Left cardiac atrium (tissue), 4 donors: ENCODE measurements around the gene SNX17. TPM values are rescaled to one million over a fixed set of nuclear protein-coding genes. Genes with fewer than 3 reads are reported as not detected.
"Not testable (repeated sequence)": the region's sequence is repeated elsewhere in the genome, so short reads cannot be mapped to it uniquely, and the experiment has no call there.

Experiments used
- ATAC-seq, 2 donors: fragments of 200-7000 bp; cut with Tn5 transposase; one replicate each; pipeline ENCODE4 v1.9.1; 2020; ENCODE audit warnings: mild to moderate bottlenecking in 2 of 2, moderate library complexity in 2 of 2
- DNase-seq: peaks from one replicate; pipeline ENCODE4 v3.0.0-alpha.2; 2020
- intact Hi-C, 2 donors: fragments of 100-400 bp; cut with DNase I; formaldehyde crosslinking; loops; one replicate each; pipeline versions ENCODE4 v1.14.1 to v1.15.1; 2022 to 2023
- total RNA-seq, 2 donors: library from RNA; stranded (reverse); fragmentation: NEBNext Ultra II Directional; extraction: Animal tissue kit (Norgen Biotek cat#: 25700); gene quantifications; one replicate each; pipeline ENCODE4 v1.2.1, GENCODE V29; 2021
- donor health status: DM: no; HTN: yes; CAD: no.
- donor health status: DM: no; HTN: yes; CAD: no; lungs with severe emphysema.
- donor health status: DM: yes; HTN: yes; CAD: no.
- donor health status: Dilated cardiomyopathy.

The SNX17 gene
- total RNA-seq, 2 donors from 2014 or later: 61.4 to 74.3 TPM

GRCh38 chr2:27380626-27381545 is 10.5 kb downstream of the SNX17 start, which contains the start of gene ZNF513:
Gene ZNF513 (minus strand): TSS chr2:27380734. CDS start chr2:27380526, 208 bp downstream.
- intact Hi-C loops: no loop called here
- DNase-seq: peak; percentile 98
- peak; percentile 91 to 95 for ATAC-seq

- DNase-seq (no peak), ATAC-seq (no peak)
- intact Hi-C loops: no loop called here
These were observed 11.3 kb downstream of the SNX17 start for GRCh38 chr2:27381577-27382181.

GRCh38 chr2:27390822-27391679 is 20.6 kb downstream of the SNX17 start:
- intact Hi-C loops: no loop called here
- DNase-seq (no peak), ATAC-seq (no peak)

- DNase-seq (no peak), ATAC-seq (no peak)
- intact Hi-C loops: no loop called here
These were observed 22.8 kb downstream of the SNX17 start for GRCh38 chr2:27393225-27393624.

- DNase-seq (no peak), ATAC-seq (no peak)
- intact Hi-C loops: no loop called here
These were observed 28.5 kb downstream of the SNX17 start for GRCh38 chr2:27398962-27399361.

- intact Hi-C loops: no loop called here
These were observed 30.1 kb downstream of the SNX17 start for GRCh38 chr2:27400348-27401135.

GRCh38 chr2:27407798-27408491 is 37.5 kb downstream of the SNX17 start:
- ATAC-seq: no peak
- DNase-seq: no peak
- intact Hi-C loops: no loop called here

More at GRCh38 chr2:27400348-27401135, 30.1 kb downstream of the SNX17 start:
- DNase-seq (no peak), ATAC-seq (no peak)

GRCh38 chr2:27408601-27409320 is 38.3 kb downstream of the SNX17 start:
- ATAC-seq (peak; percentile 50 to 65), DNase-seq (peak; percentile 33)
- intact Hi-C loops: no loop called here

- intact Hi-C loops: no loop called here
- ATAC-seq (peak; percentile 99), DNase-seq (peak; percentile 96)
These were observed 39.1 kb downstream of the SNX17 start, which contains the start of gene PPM1G for GRCh38 chr2:27409321-27410073. Gene PPM1G (minus strand): TSS chr2:27409591. CDS start chr2:27409422, 169 bp downstream.

- ATAC-seq (no peak), DNase-seq (no peak)
- intact Hi-C loops: no loop called here
These were observed 42.2 kb downstream of the SNX17 start for GRCh38 chr2:27412419-27413152.

GRCh38 chr2:27416151-27416550 is 45.7 kb downstream of the SNX17 start:
- no peak for DNase-seq
- intact Hi-C loops: no loop called here
- no peak for ATAC-seq

GRCh38 chr2:27420996-27421395 is 50.6 kb downstream of the SNX17 start:
- intact Hi-C loops: no loop called here
- DNase-seq (no peak), ATAC-seq (no peak)

GRCh38 chr2:27421660-27422250 is 51.3 kb downstream of the SNX17 start:
- intact Hi-C loops: no loop called here
- ATAC-seq (no peak), DNase-seq (no peak)

GRCh38 chr2:27422958-27423357 is 52.5 kb downstream of the SNX17 start:
- ATAC-seq: no peak
- DNase-seq: no peak
- intact Hi-C loops: no loop called here

- intact Hi-C loops, ATAC-seq, DNase-seq: not testable (repeated sequence)
These were observed 54.6 kb downstream of the SNX17 start for GRCh38 chr2:27425039-27425438.
